AG08396 (cell line): Measurements from ENCODE around the gene TGM3.

Experiments used
- DNase-seq: peaks from one replicate; pipeline ENCODE4 v3.0.0; 2012; ENCODE audit warnings: low spot score, mixed read lengths

TGM3 gene

DNA sequence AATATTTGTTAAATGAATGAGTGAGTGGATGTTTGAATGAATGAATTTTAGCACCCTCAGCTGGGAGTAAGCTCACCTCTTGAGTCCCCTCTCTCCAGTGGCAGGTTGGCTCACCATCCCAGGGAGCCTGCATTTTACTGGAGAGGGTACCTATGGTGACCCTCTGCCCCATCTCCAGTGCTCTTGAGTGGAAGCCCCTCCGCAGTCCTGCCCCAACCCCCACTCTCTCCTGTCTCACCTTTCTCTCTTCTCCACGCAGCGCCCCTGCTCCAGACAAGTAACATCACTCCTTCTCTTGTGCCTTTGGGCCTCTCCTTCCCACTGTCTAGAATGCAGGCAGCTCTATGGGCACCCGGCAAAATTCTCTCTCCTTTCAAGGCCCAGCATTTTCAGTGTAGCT lies 11.3 kb downstream of the TGM3 start:
- no peak for DNase-seq

DNA sequence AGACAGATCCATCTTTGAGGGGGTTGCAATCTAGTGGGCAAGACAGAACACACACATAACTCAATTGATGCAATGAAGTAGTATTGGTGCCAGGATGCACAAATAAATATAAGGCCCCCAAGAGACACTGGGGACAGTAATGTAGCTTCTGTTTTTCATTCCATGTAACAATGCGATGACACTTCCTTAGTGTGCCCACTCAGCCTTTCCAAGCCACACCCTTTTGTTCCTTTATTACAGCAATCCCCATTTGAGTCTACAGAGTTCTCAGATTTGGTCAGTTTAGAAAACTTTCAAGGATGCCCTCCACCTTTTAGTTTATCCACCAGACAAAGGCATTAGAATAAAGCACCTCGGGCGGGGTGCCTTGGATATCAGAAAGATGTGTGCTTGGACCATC lies 15.5 kb downstream of the TGM3 start:
- DNase-seq: no peak

DNA sequence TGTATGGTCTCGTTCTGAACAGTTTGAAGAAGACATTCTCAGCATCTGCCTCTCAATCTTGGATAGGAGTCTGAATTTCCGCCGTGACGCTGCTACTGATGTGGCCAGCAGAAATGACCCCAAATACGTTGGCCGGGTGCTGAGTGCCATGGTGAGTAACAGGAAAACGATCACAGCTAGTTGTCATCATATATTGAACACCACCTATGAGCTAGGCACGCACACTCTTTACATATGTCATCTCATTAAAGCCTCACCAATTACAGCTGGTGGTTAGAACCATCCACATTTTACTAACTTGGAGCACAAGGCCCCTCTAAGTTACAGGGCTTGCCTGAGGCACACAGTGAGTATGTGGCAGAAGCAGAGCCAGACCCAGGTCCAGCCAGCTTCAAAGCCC lies 17.1 kb downstream of the TGM3 start:
- no peak for DNase-seq

DNA sequence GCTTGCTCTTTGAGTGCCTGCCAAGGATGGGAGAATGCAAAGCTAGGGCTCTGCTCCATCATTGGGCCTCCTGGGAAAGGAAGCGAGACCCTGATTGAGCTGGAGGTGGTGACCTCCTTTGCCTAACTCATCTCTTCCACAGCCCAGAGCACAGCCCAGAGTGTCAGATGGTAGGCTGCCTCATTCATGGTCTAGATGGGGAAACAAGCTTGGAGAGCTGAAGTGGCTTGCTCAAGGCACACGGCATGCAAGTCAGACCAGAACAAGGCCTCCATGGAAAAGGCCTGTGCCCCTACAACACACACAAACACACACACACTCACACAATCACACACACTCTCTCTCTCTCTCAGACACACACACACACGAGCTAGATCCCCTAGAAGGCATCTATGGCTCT lies 17.5 kb downstream of the TGM3 start:
- no peak for DNase-seq

- peak; percentile 63 for DNase-seq
These were observed 19.1 kb downstream of the TGM3 start for GRCh38 chr20:2314759-2315439.

GRCh38 chr20:2315440-2315778 lies 19.6 kb downstream of the TGM3 start:
- DNase-seq: no peak

DNA sequence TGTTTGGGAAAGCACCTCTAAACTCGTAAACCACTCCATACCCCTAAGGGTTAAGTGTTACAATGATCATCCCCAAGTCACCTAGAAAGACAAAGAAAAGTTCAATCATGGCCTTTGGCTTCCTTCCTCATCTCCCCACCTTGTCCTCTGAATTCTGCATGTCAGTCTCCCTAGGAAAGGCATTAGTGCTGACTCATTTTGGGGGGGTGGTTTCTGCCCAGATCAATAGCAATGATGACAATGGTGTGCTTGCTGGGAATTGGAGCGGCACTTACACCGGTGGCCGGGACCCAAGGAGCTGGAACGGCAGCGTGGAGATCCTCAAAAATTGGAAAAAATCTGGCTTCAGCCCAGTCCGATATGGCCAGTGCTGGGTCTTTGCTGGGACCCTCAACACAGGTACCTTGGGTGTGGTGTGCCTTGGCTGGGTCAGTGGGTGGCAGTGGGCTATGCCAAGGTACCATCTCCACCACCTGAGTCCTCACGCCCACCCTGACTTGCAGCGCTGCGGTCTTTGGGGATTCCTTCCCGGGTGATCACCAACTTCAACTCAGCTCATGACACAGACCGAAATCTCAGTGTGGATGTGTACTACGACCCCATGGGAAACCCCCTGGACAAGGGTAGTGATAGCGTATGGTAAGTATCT lies 21.2 kb downstream of the TGM3 start:
- no peak for DNase-seq

- no peak for DNase-seq
These were observed 25.2 kb downstream of the TGM3 start for GRCh38 chr20:2320813-2321658.

- DNase-seq: no peak
These were observed 27.2 kb downstream of the TGM3 start for GRCh38 chr20:2323051-2323450.

DNA sequence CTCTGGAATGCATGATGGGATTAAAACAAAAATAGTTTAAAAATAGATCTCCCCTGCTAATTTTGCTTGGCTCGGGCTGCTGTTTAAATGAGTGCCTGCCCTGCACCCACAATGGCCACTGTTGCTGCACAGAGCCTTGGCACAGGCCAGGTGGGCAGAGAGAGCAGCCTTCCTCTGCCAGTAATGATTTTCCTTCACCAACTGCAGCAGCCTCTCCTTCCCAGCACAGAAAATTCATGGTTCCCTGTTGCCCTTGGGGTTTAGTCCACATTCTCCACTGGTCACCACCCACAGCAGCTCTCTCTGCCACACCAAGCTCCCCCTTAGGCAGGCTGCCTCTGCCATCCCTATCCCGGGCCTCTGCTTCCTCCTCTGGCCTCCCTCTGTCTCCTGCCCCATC lies 30.2 kb downstream of the TGM3 start:
- DNase-seq: no peak

- no peak for DNase-seq
These were observed 32.1 kb downstream of the TGM3 start for GRCh38 chr20:2327620-2328555.

DNA sequence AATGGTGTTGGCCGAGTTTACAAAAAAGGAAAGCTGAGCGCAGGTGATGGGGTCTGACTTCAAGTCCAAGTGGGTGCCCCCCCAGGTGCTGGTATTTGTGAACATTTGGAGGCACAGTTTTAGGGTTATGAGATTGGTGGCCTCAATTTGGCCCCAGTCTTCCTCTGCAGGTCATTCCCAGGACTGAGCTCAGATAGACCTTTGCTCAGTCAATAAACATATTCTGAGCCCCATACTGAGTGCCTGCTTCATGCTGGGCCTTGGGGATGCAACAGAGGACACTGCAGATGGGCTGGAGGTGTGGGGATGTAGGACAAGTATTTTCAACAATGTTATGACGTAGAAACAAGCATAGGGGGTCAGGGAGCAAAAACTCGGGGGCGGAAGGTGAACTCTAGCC lies 33.5 kb downstream of the TGM3 start:
- no peak for DNase-seq

DNA sequence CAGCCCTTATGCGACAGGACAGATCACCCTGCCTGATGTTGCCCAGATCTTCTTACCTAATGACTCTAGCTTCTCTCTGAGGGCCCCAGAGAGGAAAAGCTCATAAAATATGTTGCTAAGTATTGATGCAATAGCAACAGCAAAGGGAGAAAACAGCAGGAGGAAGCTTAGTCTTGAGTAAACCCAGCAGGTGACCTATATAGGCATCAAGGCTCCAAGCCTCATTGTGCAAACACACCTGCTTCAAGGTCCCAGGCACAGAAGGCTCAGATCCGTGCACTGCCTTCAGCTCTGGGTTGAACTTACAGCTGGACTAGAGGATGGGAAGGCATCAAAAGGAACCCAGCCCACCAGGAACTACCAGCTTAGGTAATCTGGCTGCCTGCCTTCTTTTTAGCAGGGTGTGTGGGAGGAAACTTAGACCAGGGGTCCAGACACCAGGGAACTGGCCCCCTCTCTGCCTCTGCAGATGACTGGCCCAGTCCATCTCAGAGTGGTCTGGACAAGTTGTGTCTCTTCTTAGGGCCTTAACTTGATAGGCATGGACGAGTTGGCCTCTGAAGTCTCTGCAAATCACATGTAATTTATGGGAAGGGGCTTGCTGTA lies 34.4 kb downstream of the TGM3 start:
- DNase-seq: no peak

DNA sequence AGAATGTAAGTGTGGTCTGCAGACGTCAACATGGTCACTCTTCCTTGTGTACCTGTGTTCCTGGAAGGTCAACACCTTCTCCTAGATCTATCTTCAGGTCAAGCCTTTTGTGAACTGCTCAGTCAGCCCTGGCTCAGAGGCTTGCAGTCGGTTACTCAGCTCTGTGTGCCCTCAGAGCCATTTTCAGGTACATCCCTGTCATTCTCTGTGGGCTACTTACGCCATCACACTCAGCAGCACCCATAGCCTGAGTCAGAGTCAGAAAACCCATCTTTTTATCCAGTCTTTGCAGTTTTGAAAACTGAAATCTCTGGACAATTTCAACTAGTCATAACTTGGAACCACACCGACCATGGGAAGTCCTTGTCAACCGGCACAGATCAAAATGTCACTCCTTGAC lies 35.3 kb downstream of the TGM3 start:
- DNase-seq: no peak

DNA sequence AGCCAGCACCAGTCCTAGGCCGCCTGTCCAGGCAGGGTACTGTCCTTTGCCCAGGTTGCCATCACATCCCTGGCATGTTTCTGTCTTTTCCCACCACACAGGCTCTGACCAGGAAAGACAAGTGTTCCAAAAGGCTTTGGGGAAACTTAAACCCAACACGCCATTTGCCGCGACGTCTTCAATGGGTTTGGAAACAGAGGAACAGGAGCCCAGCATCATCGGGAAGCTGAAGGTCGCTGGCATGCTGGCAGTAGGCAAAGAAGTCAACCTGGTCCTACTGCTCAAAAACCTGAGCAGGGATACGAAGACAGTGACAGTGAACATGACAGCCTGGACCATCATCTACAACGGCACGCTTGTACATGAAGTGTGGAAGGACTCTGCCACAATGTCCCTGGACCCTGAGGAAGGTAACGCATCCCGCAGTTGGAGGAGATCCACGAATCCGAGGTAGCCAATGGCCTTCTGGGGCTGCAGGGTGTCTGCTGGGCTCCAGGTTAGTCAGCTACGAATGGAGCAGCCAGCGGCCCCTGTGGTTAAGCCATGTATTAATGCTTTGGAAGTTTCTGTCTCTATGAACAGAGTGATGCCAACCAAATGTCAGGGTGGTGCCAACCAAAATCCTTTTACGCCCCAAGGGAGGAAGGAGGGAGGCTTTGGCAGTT lies 36.2 kb downstream of the TGM3 start:
- no peak for DNase-seq

GRCh38 chr20:2332711-2333110 lies 36.9 kb downstream of the TGM3 start:
- DNase-seq: no peak

DNA sequence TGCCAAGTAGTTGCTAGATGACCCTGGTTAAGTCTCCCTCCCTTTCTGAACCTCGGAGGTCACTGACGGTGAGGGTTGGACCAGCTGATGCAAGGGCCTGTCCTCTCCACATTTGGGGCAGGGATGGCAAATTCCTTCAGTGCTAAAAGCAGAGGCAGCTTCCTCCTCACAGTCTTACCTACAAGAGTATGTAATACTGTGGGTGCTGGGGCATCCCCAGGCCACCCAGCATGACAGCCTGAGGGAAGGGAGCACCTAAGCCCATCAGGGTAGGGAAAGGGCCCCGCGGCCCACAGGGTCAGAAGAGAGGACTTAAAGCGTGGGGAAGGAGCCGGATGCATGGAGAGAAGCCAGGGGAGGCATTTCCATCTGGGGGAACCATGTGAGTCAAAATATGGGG lies 38.0 kb downstream of the TGM3 start:
- DNase-seq: no peak

DNA sequence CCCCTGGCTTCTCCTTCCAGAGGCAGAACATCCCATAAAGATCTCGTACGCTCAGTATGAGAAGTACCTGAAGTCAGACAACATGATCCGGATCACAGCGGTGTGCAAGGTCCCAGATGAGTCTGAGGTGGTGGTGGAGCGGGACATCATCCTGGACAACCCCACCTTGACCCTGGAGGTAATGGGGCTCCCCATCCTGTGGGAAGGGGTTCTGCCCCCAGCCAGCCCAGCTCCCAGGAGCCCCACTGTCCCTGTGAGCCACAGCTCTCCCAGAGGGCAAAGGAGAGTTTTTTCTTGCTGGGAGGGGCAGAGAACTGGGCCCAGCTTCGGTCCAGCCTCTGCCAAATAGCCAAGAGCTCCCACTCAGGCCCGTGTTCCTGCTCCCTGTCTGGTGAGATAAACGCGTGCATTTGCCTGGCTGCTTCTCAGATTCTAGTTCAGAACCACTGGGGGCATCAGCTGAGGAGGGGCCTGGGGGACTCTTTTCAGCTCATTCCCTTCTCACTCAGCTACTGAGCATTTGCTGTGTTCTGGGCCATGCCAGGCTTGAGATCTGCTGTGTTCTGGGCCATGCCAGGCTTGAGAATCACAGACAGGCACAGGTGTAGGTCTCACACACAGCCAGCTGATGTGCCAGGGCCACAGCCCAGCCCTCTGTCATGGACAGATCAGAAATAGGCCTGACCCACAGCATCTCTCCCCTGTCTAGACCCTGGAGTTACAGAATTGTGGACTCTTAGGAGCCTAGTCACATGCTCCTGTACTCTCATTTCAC lies 39.5 kb downstream of the TGM3 start:
- DNase-seq: no peak

GRCh38 chr20:2336471-2336870 lies 40.7 kb downstream of the TGM3 start:
- DNase-seq: no peak

DNA sequence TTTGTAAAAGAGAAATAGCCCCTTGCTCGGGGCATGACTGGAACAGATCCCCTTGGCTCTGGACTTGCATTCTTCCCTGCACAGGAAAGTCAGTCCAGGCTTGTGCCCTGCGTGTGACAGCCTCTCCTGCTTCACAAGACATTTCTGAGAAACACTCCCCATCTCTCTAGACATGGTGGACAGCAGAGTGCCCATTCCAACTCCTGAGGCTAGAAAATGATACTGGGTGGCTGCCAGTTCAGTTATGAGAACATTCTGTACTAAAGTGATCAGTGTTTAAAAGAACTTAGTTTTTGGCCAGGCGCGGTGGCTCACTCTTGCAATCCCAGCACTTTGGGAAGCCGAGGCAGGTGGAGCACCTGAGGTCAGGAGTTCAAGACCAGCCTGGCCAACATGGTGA lies 41.3 kb downstream of the TGM3 start:
- no peak for DNase-seq
